HepG2 (cell line): ENCODE measurements around the gene TRIM7. TPM values are rescaled to one million over a fixed set of nuclear protein-coding genes. Genes with fewer than 3 reads are reported as not detected.
A peak's percentile ranks its signal among the peaks of the same experiment; 100 is the strongest.

Experiments
- ASH2L ChIP-seq: fragments of 300-600, 200-600 bp; sonication (generic); IDR thresholded peaks from 2 replicates; pipeline ENCODE4 v1.7.0; 2017; ENCODE audit warnings: low read depth, mild to moderate bottlenecking, moderate library complexity, mixed read lengths, low read length; ENCODE audit not compliant: insufficient read length
- EP300 ChIP-seq, 3 experiments: sonication (generic) in 1 of 3; formaldehyde crosslinking in 1 of 3; IDR thresholded peaks; 2 replicates each; pipeline versions ENCODE4 v1.5.1 to v1.6.1; 2011 to 2020; ENCODE audit warnings: low read depth in 2 of 3, low read length in 2 of 3, borderline replicate concordance in 1 of 3, improper control_type of control experiment in 1 of 3, mild to moderate bottlenecking in 1 of 3, missing genetic modification reagents in 1 of 3, moderate library complexity in 1 of 3
- JARID2 ChIP-seq: sonication (generic); formaldehyde crosslinking; IDR thresholded peaks from 2 replicates; pipeline ENCODE4 v1.8.1; 2023; ENCODE audit warnings: missing genetic modification reagents, inconsistent platforms; ENCODE audit not compliant: insufficient replicate concordance
- KDM5A ChIP-seq: fragments of 200-600 bp; sonication (generic); IDR thresholded peaks from 2 replicates; pipeline ENCODE4 v1.7.0; 2018; ENCODE audit warnings: antibody characterized with exemption, mild to moderate bottlenecking, low read length, borderline replicate concordance
- LBX2 ChIP-seq: sonication (generic); formaldehyde crosslinking; IDR thresholded peaks from 2 replicates; pipeline ENCODE4 v1.5.0; 2020; ENCODE audit warnings: missing genetic modification reagents, mild to moderate bottlenecking, borderline replicate concordance
- MATR3 ChIP-seq: sonication (generic); formaldehyde crosslinking; IDR thresholded peaks from 2 replicates; pipeline ENCODE4 v1.4.0; 2020; ENCODE audit warnings: missing genetic modification reagents
- PCBP1 ChIP-seq: fragments of 200-400 bp; formaldehyde crosslinking; IDR thresholded peaks from 2 replicates; pipeline ENCODE4 v1.6.1; 2017; ENCODE audit warnings: mild to moderate bottlenecking, low read depth, low read length, borderline replicate concordance
- PHF5A ChIP-seq: IDR thresholded peaks from one replicate; pipeline ENCODE4 v1.6.1; 2018; ENCODE audit warnings: low read depth, missing genetic modification reagents; ENCODE audit not compliant: unreplicated experiment
- RBM39 ChIP-seq: fragments of 200-400 bp; formaldehyde crosslinking; IDR thresholded peaks from one replicate; pipeline ENCODE4 v1.6.1; 2018; ENCODE audit warnings: antibody characterized with exemption, mild to moderate bottlenecking, low read depth, low read length; ENCODE audit not compliant: poor library complexity, severe bottlenecking
- REL ChIP-seq: sonication (generic); formaldehyde crosslinking; conservative IDR thresholded peaks from 2 replicates; pipeline ENCODE4 v1.8.0; 2022; ENCODE audit warnings: mild to moderate bottlenecking, missing genetic modification reagents, moderate library complexity
- ZFAT ChIP-seq: sonication (generic); formaldehyde crosslinking; conservative IDR thresholded peaks from 2 replicates; pipeline ENCODE4 v1.8.1; 2023; ENCODE audit warnings: missing genetic modification reagents, inconsistent platforms
- ZNF446 ChIP-seq: sonication (generic); formaldehyde crosslinking; IDR thresholded peaks from 2 replicates; pipeline ENCODE4 v1.5.0; 2020; ENCODE audit warnings: mild to moderate bottlenecking, missing genetic modification reagents
- ZNF512 ChIP-seq: sonication (generic); formaldehyde crosslinking; IDR thresholded peaks from 2 replicates; pipeline ENCODE4 v1.4.0; 2020; ENCODE audit warnings: mild to moderate bottlenecking, missing genetic modification reagents
- ZNF646 ChIP-seq: sonication (generic); formaldehyde crosslinking; IDR thresholded peaks from 2 replicates; pipeline ENCODE4 v1.9.0; 2021; ENCODE audit warnings: mild to moderate bottlenecking, missing genetic modification reagents
- polyA plus RNA-seq, 8 experiments: library from polyadenylated mRNA; depleted of rRNA in 3 of 8; stranded (reverse) in 7 of 8; unstranded in 1 of 8; fragments of >200 nt; fragmentation: Illumina TruSeq in 4 of 8; extraction: Trizol in 4 of 8; gene quantifications; 2 replicates each; pipeline versions ENCODE4 v1.2.1 to v1.2.3, GENCODE V29; 2011 to 2016; ENCODE audit warnings: low read depth in 4 of 8, missing spikeins in 1 of 8, mixed read lengths in 1 of 8; ENCODE audit not compliant: insufficient read depth in 1 of 8
- total RNA-seq, 5 experiments: library from RNA; depleted of rRNA; stranded (reverse); fragments of >200 nt; fragmentation: Illumina TruSeq; extraction: Trizol; gene quantifications; 2 replicates each; pipeline ENCODE4 v1.2.3, GENCODE V29; 2016; ENCODE audit warnings: low read depth in 1 of 5
- TF ChIP-seq, protein P1 (sequence below): sonication (generic); formaldehyde crosslinking; IDR thresholded peaks from 2 replicates; pipeline ENCODE4 v1.4.0; 2020; ENCODE audit warnings: missing genetic modification reagents

Gene TRIM7
- total and polyA plus RNA-seq, 2 of the 13 experiments (the other 11 are each of a cell fraction or from before 2014, with no cell fraction given): 0.13 TPM; not detected in 1

GRCh38 chr5:181223058-181223728 is 18.2 kb upstream of the TRIM7 start, which contains the start of gene TRIM41 (continued):
- TF ChIP-seq ZNF512: no peak
- TF ChIP-seq ZFAT (CRISPR knock-in tag): no peak
- TF ChIP-seq PCBP1: peak; percentile 67
- TF ChIP-seq ASH2L: peak; percentile 96
- TF ChIP-seq KDM5A: peak; percentile 95
- no peak for TF ChIP-seq JARID2 (CRISPR knock-in tag)
- TF ChIP-seq ZNF646 (CRISPR knock-in tag): no peak
- peak; percentile 72 for TF ChIP-seq RBM39
- TF ChIP-seq LBX2 (CRISPR knock-in tag): no peak
- no peak for TF ChIP-seq PHF5A (CRISPR knock-in tag)
- no peak; the same call in 1 of the 2 replicates for TF ChIP-seq ZNF446 (CRISPR knock-in tag)
- no peak for TF ChIP-seq REL (CRISPR knock-in tag)
- TF ChIP-seq, protein P1, sequence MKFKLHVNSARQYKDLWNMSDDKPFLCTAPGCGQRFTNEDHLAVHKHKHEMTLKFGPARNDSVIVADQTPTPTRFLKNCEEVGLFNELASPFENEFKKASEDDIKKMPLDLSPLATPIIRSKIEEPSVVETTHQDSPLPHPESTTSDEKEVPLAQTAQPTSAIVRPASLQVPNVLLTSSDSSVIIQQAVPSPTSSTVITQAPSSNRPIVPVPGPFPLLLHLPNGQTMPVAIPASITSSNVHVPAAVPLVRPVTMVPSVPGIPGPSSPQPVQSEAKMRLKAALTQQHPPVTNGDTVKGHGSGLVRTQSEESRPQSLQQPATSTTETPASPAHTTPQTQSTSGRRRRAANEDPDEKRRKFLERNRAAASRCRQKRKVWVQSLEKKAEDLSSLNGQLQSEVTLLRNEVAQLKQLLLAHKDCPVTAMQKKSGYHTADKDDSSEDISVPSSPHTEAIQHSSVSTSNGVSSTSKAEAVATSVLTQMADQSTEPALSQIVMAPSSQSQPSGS (CRISPR knock-in tag): peak; percentile 33; the same call in 1 of the 2 replicates
- TF ChIP-seq EP300 (IDR thresholded peaks at IDR 0.05; ENCODE audit: low read depth in 2 of 2, low read length in 2 of 2): no peak
- TF ChIP-seq EP300 (CRISPR knock-in tag; IDR thresholded peaks at IDR 0.05; ENCODE audit: borderline replicate concordance): no peak
- TF ChIP-seq MATR3 (CRISPR knock-in tag): no peak
